ENCODE results near the gene FBXL2. TPM values are rescaled to one million over a fixed set of nuclear protein-coding genes. Genes with fewer than 3 reads are reported as not detected.

The FBXL2 gene
- total and polyA plus RNA-seq, 12 donors = 5.9 to 25.5 (median 9.1) TPM

DNA sequence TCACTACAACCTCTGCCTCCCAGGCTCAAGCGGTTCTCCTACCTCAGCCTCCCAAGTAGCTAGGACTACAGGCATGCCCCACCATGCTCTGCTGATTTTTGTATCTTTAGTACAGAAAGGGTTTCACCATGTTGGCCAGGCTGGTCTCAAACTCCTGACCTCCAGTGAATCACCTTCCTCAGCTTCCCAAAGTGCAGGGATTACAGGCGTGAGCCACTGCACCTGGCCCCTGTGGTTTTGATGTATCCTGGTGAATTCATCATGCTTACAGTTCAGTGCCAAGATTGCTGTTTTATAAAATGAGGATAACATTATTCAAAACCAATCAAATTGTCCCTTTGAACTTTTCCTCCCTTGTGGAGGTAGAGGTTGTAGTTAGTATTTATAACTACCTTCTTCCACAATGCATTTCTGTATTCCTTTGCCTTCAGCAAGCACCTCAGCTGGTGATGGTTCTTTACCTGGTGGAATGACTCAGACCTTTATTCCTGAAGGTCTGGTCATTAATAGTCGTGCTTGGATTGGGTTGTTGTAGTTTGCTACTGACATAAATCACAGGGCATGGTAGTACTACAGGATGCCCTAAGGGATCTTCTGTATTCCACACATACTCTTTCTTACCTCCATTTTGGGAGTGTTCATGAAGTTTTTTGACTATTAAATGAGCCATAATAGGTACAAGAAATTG lies 86.0 kb downstream of the FBXL2 start:
- no peaks in the 10 kb centered on the region for H3K9me3 ChIP-seq (replicated peaks in 1 of 3)
- TF ChIP-seq, protein P1, sequence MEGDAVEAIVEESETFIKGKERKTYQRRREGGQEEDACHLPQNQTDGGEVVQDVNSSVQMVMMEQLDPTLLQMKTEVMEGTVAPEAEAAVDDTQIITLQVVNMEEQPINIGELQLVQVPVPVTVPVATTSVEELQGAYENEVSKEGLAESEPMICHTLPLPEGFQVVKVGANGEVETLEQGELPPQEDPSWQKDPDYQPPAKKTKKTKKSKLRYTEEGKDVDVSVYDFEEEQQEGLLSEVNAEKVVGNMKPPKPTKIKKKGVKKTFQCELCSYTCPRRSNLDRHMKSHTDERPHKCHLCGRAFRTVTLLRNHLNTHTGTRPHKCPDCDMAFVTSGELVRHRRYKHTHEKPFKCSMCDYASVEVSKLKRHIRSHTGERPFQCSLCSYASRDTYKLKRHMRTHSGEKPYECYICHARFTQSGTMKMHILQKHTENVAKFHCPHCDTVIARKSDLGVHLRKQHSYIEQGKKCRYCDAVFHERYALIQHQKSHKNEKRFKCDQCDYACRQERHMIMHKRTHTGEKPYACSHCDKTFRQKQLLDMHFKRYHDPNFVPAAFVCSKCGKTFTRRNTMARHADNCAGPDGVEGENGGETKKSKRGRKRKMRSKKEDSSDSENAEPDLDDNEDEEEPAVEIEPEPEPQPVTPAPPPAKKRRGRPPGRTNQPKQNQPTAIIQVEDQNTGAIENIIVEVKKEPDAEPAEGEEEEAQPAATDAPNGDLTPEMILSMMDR (IDR thresholded peaks at IDR 0.05) = no peak
- H3K36me3 ChIP-seq (replicated peaks in 1 of 2) = no peaks in the 10 kb centered on the region
- no peak overlapping the region for H3K27ac ChIP-seq
- no peak for DNase-seq
- H3K4me3 ChIP-seq = no peak overlapping the region
- intact Hi-C loops (cut with DNase I) = no loop called here
- no peaks in the 10 kb centered on the region for H3K4me1 ChIP-seq (replicated peaks in 1 of 2)
- WGBS, 4 donors = 78 to 84% (median 80%) methylated on average over 3 of the region's 3 CpGs
- no peaks in the 10 kb centered on the region for H3K27me3 ChIP-seq

DNA sequence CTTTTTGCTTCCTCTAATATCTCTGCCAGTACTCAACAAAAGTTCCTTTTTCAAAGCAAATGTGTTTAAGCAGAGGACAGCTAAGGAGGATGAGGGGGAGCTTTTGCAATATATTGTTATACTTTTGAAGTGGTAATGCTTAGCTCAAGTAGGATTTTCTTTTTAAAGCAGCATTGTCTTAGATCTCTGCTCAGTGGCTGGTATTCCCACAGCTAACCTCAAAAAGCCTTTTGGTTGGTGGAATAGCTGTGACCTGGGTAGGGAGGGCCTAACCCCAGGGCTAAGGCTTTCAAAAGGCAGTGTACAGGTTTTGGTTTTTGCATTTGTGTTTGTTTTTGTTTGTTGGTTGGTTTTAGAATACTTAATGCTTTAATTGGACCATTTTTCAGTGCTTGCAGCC lies 86.8 kb downstream of the FBXL2 start:
- no peak overlapping the region for H3K27ac ChIP-seq
- H3K27me3 ChIP-seq = no peaks in the 10 kb centered on the region
- H3K36me3 ChIP-seq (replicated peaks in 1 of 2) = no peaks in the 10 kb centered on the region
- H3K4me3 ChIP-seq = no peak overlapping the region
- H3K4me1 ChIP-seq (replicated peaks in 1 of 2) = no peaks in the 10 kb centered on the region
- intact Hi-C loops (cut with DNase I) = no loop called here
- TF ChIP-seq POLR2A (IDR thresholded peaks at IDR 0.05) = no peak
- TF ChIP-seq, protein P1 (IDR thresholded peaks at IDR 0.05) = no peak
- no peaks in the 10 kb centered on the region for H3K9me3 ChIP-seq (replicated peaks in 1 of 3)
- no peak for DNase-seq

DNA sequence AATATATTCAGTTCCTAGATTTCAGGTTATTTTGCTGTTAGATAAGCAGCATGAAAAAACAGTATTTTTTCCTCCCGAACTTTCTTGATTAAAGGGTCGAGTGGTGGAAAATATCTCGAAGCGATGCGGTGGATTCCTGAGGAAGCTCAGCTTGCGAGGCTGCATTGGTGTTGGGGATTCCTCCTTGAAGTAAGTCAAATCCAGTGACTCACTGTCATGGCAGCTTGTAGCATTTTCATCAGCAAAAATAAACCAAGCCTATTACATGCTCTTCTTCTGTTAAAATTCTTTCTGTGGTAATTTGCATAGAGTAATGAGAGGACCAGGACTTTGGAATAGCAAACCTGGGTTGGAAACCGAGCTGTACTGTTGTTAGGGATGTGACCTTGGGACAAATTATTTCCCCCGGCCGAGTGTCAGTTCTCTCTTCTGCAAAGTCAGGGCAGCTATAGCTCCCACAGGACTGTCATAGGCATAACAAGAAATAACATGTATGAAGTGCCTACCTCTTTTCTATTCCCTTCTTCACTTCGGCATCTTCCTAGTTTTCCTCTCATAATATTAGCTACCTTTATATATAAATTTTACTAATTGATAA lies 87.4 kb downstream of the FBXL2 start:
- no peaks in the 10 kb centered on the region for H3K4me1 ChIP-seq (replicated peaks in 1 of 2)
- DNase-seq = no peak
- H3K27ac ChIP-seq = no peak overlapping the region
- WGBS, 4 donors = 77 to 87% (median 84%) methylated on average over 10 of the region's 10 CpGs
- H3K9me3 ChIP-seq (replicated peaks in 1 of 3) = no peaks in the 10 kb centered on the region
- H3K36me3 ChIP-seq (replicated peaks in 1 of 2) = no peaks in the 10 kb centered on the region
- H3K27me3 ChIP-seq = no peaks in the 10 kb centered on the region
- TF ChIP-seq, protein P1 (IDR thresholded peaks at IDR 0.05) = no peak
- TF ChIP-seq POLR2A (IDR thresholded peaks at IDR 0.05) = no peak
- no peak overlapping the region for H3K4me3 ChIP-seq
- intact Hi-C loops (cut with DNase I) = no loop called here

DNA sequence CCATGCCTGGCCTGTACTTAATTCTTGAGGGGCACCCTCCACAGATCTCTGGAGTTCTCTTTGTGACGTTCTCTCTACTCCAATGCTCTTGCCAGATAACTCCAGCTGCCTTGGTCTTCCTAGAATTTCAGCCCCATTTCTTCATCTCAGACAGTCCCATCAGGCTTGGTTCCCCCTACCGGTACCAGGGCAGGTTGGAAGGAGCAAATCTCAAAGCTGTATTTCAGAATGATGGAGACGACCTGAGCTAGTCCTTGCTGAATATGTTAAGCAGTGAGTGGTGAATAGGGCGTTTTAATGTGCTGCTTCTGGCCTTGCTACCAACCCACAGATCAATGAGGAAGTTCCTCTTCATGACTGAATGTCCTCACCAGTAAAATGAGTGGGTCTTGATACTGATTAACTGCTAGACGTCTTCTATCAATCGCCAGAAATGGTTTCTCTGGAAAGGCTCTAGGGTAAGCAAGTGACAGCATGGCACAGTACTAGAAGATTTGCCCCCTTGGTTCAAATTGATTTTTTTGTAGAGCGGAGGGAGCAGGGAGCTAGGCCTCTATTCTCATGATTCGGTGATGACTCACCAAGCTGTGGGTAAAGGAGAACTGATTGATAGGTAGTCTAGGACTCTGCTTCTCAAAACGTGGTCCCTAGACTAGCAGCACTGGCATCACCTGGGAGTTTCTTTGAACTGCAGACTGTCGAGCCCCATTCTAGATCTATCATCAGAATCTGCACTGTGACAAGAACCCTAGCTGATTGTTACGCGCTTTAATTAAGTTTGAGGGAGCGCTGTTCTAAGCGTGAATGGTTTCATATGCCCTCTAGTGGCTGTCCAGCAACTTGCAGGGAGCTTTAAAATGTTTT lies 95.2 kb downstream of the FBXL2 start:
- intact Hi-C loops (cut with DNase I) = loop anchor here in 1 of 2 donors (5.0 kb wide), 2 partner anchors 240 to 425 kb away; no protein-coding TSS in a partner anchor
- WGBS, 4 donors = 49 to 52% (median 51%) methylated on average over 13 to 14 of the region's 14 CpGs

More for the DNA sequence above, 95.2 kb downstream of the FBXL2 start:
- peak in 5 of 7 donors; percentile 21 to 75 (median 52) for DNase-seq
- Histone ChIP-seq H3K27me3 (no peaks in the 10 kb centered on the region), H3K36me3 (replicated peaks in 1 of 2) (no peaks in the 10 kb centered on the region), H3K9me3 (replicated peaks in 1 of 3) (no peaks in the 10 kb centered on the region), H3K27ac (no peak overlapping the region), H3K4me3 (peak overlapping the region in 1 of 4 donors; percentile 33), H3K4me1 (replicated peaks in 1 of 2) (no peaks in the 10 kb centered on the region)
- no peak for TF ChIP-seq POLR2A (IDR thresholded peaks at IDR 0.05)
- TF ChIP-seq, protein P1 (IDR thresholded peaks at IDR 0.05) = peak in 5 of 6 experiments; percentile 83 to 96 (median 90)
